Measurements from ENCODE around the gene ASTN2. TPM values are rescaled to one million over a fixed set of nuclear protein-coding genes. Genes with fewer than 3 reads are reported as not detected.

The ASTN2 gene
- polyA plus RNA-seq, 2 of the 4 experiments (the other 2 are of a cell fraction): 5.8 to 11.6 TPM

- ChIA-PET POLR2A (no interaction called here), CTCF (interaction anchor here (1.0 to 1.3 kb wide), 2 partner anchors 9 to 19 kb away, joined by 3 to 5 read pairs; no protein-coding TSS in a partner anchor)
- Histone ChIP-seq H3K4me3 (no peak overlapping the region), H3K4me2 (no peak overlapping the region), H3K9me3 (no peaks in the 10 kb centered on the region), H3K4me1 (no peaks in the 10 kb centered on the region), H3K27ac (no peak overlapping the region)
- no peak for ATAC-seq
- DNase-seq (ENCODE audit: low read depth in 1 of 2, low spot score in 1 of 2): no peak
- WGBS (ENCODE audit: missing lambda C conversion rate): 18% methylated on average over 3 of the region's 3 CpGs
- TF ChIP-seq EHF (CRISPR knock-in tag; IDR thresholded peaks at IDR 0.05): no peak
- TF ChIP-seq EHMT2 (IDR thresholded peaks at IDR 0.05; ENCODE audit: low read depth): no peak
- TF ChIP-seq BHLHE40 (IDR thresholded peaks at IDR 0.05; ENCODE audit: low read depth, low read length): no peak
- no peak for TF ChIP-seq ATOH8 (CRISPR knock-in tag; IDR thresholded peaks at IDR 0.05; ENCODE audit: low read depth)
- no peak for TF ChIP-seq HES2 (IDR thresholded peaks at IDR 0.05)
- no peak for TF ChIP-seq CTCF (IDR thresholded peaks at IDR 0.05)
- TF ChIP-seq NFE2L2 (conservative IDR thresholded peaks at IDR 0.05; ENCODE audit: low read length): no peak
- TF ChIP-seq ELK1 (IDR thresholded peaks at IDR 0.05; ENCODE audit: low read depth, low read length): no peak
- TF ChIP-seq TFCP2L1 (CRISPR knock-in tag; IDR thresholded peaks at IDR 0.05): no peak
- TF ChIP-seq FOXS1 (CRISPR knock-in tag; IDR thresholded peaks at IDR 0.05): no peak
- no peak for TF ChIP-seq ZNF302 (CRISPR knock-in tag; IDR thresholded peaks at IDR 0.05)
- FAIRE-seq: no peak
Observed at GRCh38 chr9:116777116-116777515, 637.7 kb downstream of the ASTN2 start.

GRCh38 chr9:116774421-116775180 is 640.3 kb downstream of the ASTN2 start:
- CTCF ChIA-PET: interaction anchor here (1.9 kb wide), 1 partner anchor 38 kb away, joined by 5 read pairs; no protein-coding TSS in a partner anchor
- WGBS (ENCODE audit: missing lambda C conversion rate): 4% methylated on average over 4 of the region's 4 CpGs

GRCh38 chr9:116767219-116767618 is 647.6 kb downstream of the ASTN2 start:
- ChIA-PET POLR2A (no interaction called here), CTCF (no interaction called here)
- no peak overlapping the region for H3K27ac ChIP-seq
- H3K4me3 ChIP-seq: no peak overlapping the region
- ATAC-seq: no peak
- 24% methylated on average over 8 of the region's 8 CpGs for WGBS (ENCODE audit: missing lambda C conversion rate)
- no peaks in the 10 kb centered on the region for H3K4me1 ChIP-seq
- TF ChIP-seq FOXS1 (CRISPR knock-in tag; IDR thresholded peaks at IDR 0.05): no peak
- TF ChIP-seq RFX5 (IDR thresholded peaks at IDR 0.05): no peak
- no peak for TF ChIP-seq CBX2 (IDR thresholded peaks at IDR 0.05; ENCODE audit: borderline replicate concordance, low read depth)
- TF ChIP-seq E2F6 (IDR thresholded peaks at IDR 0.05; ENCODE audit: borderline replicate concordance, low read depth): no peak
- TF ChIP-seq ESRRA (IDR thresholded peaks at IDR 0.05; ENCODE audit: borderline replicate concordance, low read length): no peak
- no peak for TF ChIP-seq RCOR1 (IDR thresholded peaks at IDR 0.05; ENCODE audit: low read depth, low read length)
- no peak for TF ChIP-seq SMC3 (IDR thresholded peaks at IDR 0.05)
- no peak for TF ChIP-seq ELK1 (IDR thresholded peaks at IDR 0.05; ENCODE audit: low read depth, low read length)
- no peak for TF ChIP-seq POLR2A (IDR thresholded peaks at IDR 0.05; ENCODE audit: low read length)
- no peak for TF ChIP-seq MAX (IDR thresholded peaks at IDR 0.05)
- TF ChIP-seq ZC3H11A (IDR thresholded peaks at IDR 0.05): no peak
- TF ChIP-seq EHMT2 (IDR thresholded peaks at IDR 0.05; ENCODE audit: low read depth): no peak
- TF ChIP-seq NPAS2 (CRISPR knock-in tag; IDR thresholded peaks at IDR 0.05; ENCODE audit: borderline replicate concordance): no peak
- TF ChIP-seq ZFP36 (IDR thresholded peaks at IDR 0.05; ENCODE audit: borderline replicate concordance, partially characterized antibody): no peak
- DNase-seq (ENCODE audit: low read depth in 1 of 2, low spot score in 1 of 2): no peak
- H3K9me3 ChIP-seq: no peaks in the 10 kb centered on the region
- no peak for FAIRE-seq
- H3K4me2 ChIP-seq: no peak overlapping the region

More at GRCh38 chr9:116774421-116775180, 640.3 kb downstream of the ASTN2 start:
- Histone ChIP-seq H3K4me2 (no peak overlapping the region), H3K27ac (no peak overlapping the region), H3K9me3 (no peaks in the 10 kb centered on the region), H3K4me1 (no peaks in the 10 kb centered on the region), H3K4me3 (no peak overlapping the region)
- no peak for TF ChIP-seq CHD2 (IDR thresholded peaks at IDR 0.05; ENCODE audit: low read length, partially characterized antibody)
- no peak for TF ChIP-seq FOSL2 (IDR thresholded peaks at IDR 0.05)
- TF ChIP-seq FOSL2 (CRISPR knock-in tag; IDR thresholded peaks at IDR 0.05): no peak
- no peak for TF ChIP-seq RAD21 (conservative IDR thresholded peaks at IDR 0.05 in 1 of 2, IDR thresholded peaks at IDR 0.05 in 1 of 2)
- TF ChIP-seq EHMT2 (IDR thresholded peaks at IDR 0.05; ENCODE audit: low read depth): no peak
- no peak for TF ChIP-seq HES2 (IDR thresholded peaks at IDR 0.05)
- TF ChIP-seq RCOR1 (IDR thresholded peaks at IDR 0.05; ENCODE audit: low read depth, low read length): no peak
- TF ChIP-seq JUN (IDR thresholded peaks at IDR 0.05): no peak
- DNase-seq (ENCODE audit: low read depth in 1 of 2, low spot score in 1 of 2) (no peak), FAIRE-seq (no peak), ATAC-seq (no peak)
- POLR2A ChIA-PET: no interaction called here
